WTC11 (cell line): ENCODE measurements around the gene TRIM65. TPM values are rescaled to one million over a fixed set of nuclear protein-coding genes. Genes with fewer than 3 reads are reported as not detected.

ENCODE experiments used
- ATAC-seq: fragments of 200-7000 bp; cut with Tn5 transposase; 2 replicates; pipeline ENCODE4 v1.10.0; 2021; ENCODE audit warnings: mild to moderate bottlenecking, moderate library complexity
- CTCF ChIA-PET: fragments of 300-600 bp; sonication (Branson Sonifier 250); formaldehyde crosslinking; loops from one replicate; lab custom pipeline; 2021; ENCODE audit warnings: antibody characterized with exemption; lab: Charles Lee
- POLR2A ChIA-PET: fragments of 350-600 bp; sonication (Branson Sonifier 250); formaldehyde crosslinking; loops from one replicate; lab custom pipeline; 2021; ENCODE audit warnings: antibody characterized with exemption; lab: Charles Lee
- DNase-seq: peaks from one replicate; pipeline ENCODE4 v3.0.0; 2021; ENCODE audit warnings: low spot score
- H3K27ac Mint-ChIP-seq: 2 replicates; pipeline ENCODE4 v1.8.0; 2021; ENCODE audit warnings: mixed read lengths
- H3K27me3 Mint-ChIP-seq: 2 replicates; pipeline ENCODE4 v1.8.0; 2021; ENCODE audit warnings: low read depth, mild to moderate bottlenecking, moderate library complexity, mixed read lengths
- H3K36me3 Mint-ChIP-seq: 2 replicates; pipeline ENCODE4 v1.8.0; 2021; ENCODE audit warnings: mixed read lengths
- H3K4me1 Mint-ChIP-seq: 2 replicates; pipeline ENCODE4 v1.8.0; 2022; ENCODE audit warnings: mixed read lengths
- H3K4me3 Mint-ChIP-seq: 2 replicates; pipeline ENCODE4 v1.8.0; 2021; ENCODE audit warnings: mild to moderate bottlenecking, moderate library complexity, mixed read lengths
- H3K9me3 Mint-ChIP-seq: 2 replicates; pipeline ENCODE4 v1.8.0; 2021; ENCODE audit warnings: mixed read lengths
- AFF4 ChIP-seq: sonication (generic); formaldehyde crosslinking; IDR thresholded peaks from 2 replicates; pipeline ENCODE4 v1.8.1; 2023; ENCODE audit warnings: mild to moderate bottlenecking, missing genetic modification reagents, borderline replicate concordance
- FOXJ3 ChIP-seq: sonication (generic); formaldehyde crosslinking; IDR thresholded peaks from 2 replicates; pipeline ENCODE4 v1.9.0; 2021; ENCODE audit warnings: missing genetic modification reagents, mild to moderate bottlenecking, borderline replicate concordance
- GABPB1 ChIP-seq: sonication (generic); formaldehyde crosslinking; IDR thresholded peaks from 2 replicates; pipeline ENCODE4 v1.8.1; 2023; ENCODE audit warnings: mild to moderate bottlenecking, missing genetic modification reagents
- HMGA2 ChIP-seq: fragments of 250-450 bp; sonication (Bioruptor Pico); IDR thresholded peaks from 2 replicates; pipeline ENCODE4 v1.4.0; 2021; ENCODE audit warnings: mild to moderate bottlenecking, moderate library complexity
- HMGXB4 ChIP-seq: sonication (generic); formaldehyde crosslinking; IDR thresholded peaks from 2 replicates; pipeline ENCODE4 v1.8.1; 2023; ENCODE audit warnings: mild to moderate bottlenecking, moderate library complexity, missing genetic modification reagents
- JUN ChIP-seq: sonication (generic); formaldehyde crosslinking; IDR thresholded peaks from 2 replicates; pipeline ENCODE4 v1.8.0; 2023; ENCODE audit warnings: mild to moderate bottlenecking, missing genetic modification reagents
- NR2C2 ChIP-seq: sonication (generic); formaldehyde crosslinking; IDR thresholded peaks from 2 replicates; pipeline ENCODE4 v1.8.0; 2022; ENCODE audit warnings: mild to moderate bottlenecking, missing genetic modification reagents
- NR3C1 ChIP-seq: sonication (generic); formaldehyde crosslinking; conservative IDR thresholded peaks from 2 replicates; pipeline ENCODE4 v1.8.1; 2023; ENCODE audit warnings: low read depth, mild to moderate bottlenecking, missing genetic modification reagents
- ZNF281 ChIP-seq: sonication (generic); formaldehyde crosslinking; IDR thresholded peaks from 2 replicates; pipeline ENCODE4 v1.8.0; 2023; ENCODE audit warnings: mild to moderate bottlenecking, missing genetic modification reagents
- ZNF671 ChIP-seq: fragments of 250-450 bp; sonication (Bioruptor Pico); IDR thresholded peaks from 2 replicates; pipeline ENCODE4 v1.8.0; 2021; ENCODE audit warnings: mild to moderate bottlenecking
- total RNA-seq: library from RNA; stranded (reverse); gene quantifications from 3 replicates; pipeline ENCODE4 v1.2.3, GENCODE V29; 2021
- TF ChIP-seq, protein P1 (sequence below): fragments of 200-600 bp; IDR thresholded peaks from 2 replicates; pipeline ENCODE4 v1.8.0; 2022; ENCODE audit warnings: antibody characterized with exemption
- TF ChIP-seq, protein P2 (sequence below): sonication (generic); formaldehyde crosslinking; IDR thresholded peaks from 2 replicates; pipeline ENCODE4 v1.8.0; 2023; ENCODE audit warnings: missing genetic modification reagents, mild to moderate bottlenecking, borderline replicate concordance
- TF ChIP-seq, protein P3 (sequence below): fragments of 250-450 bp; sonication (Bioruptor Pico); IDR thresholded peaks from 2 replicates; pipeline ENCODE4 v1.8.0; 2021; ENCODE audit warnings: mild to moderate bottlenecking

TRIM65 gene
- total RNA-seq, 1 experiment from 2014 or later = 56.4 TPM

DNA sequence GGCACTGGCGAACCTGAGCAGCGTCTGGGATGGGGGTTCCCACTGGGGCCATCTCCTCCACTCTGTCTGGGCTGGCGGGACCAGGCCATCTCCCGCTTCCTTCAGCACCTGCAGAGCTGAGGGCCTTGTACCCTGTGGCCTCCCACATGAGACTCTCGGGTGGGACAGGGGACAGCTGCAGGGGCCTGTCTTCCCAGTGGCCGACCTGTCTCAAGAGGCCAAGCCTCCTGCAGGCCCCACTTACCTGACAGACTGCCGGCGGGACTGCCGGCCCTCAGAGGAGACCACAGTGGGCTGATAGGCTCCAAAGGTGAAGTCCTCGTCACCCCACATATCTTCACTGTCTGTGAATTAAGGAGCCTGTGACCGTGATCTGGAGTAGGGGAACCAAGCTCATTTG is 28.4 kb upstream of the TRIM65 start:
- Mint-ChIP-seq H3K4me3 (no peak overlapping the region), H3K27ac (no peak overlapping the region), H3K36me3 (no peaks in the 10 kb centered on the region; the same call in 1 of the 2 replicates), H3K4me1 (no peaks in the 10 kb centered on the region), H3K9me3 (no peaks in the 10 kb centered on the region), H3K27me3 (no peaks in the 10 kb centered on the region)
- no peak for ATAC-seq
- ChIA-PET CTCF (interaction anchor here (0.9 to 4.3 kb wide), 5 partner anchors 9 to 98 kb away, joined by 3 to 42 read pairs (median 4); partner anchors contain the start of genes CDK3 and MRPL38), POLR2A (no interaction called here)
- no peak for DNase-seq
- TF ChIP-seq, protein P1, sequence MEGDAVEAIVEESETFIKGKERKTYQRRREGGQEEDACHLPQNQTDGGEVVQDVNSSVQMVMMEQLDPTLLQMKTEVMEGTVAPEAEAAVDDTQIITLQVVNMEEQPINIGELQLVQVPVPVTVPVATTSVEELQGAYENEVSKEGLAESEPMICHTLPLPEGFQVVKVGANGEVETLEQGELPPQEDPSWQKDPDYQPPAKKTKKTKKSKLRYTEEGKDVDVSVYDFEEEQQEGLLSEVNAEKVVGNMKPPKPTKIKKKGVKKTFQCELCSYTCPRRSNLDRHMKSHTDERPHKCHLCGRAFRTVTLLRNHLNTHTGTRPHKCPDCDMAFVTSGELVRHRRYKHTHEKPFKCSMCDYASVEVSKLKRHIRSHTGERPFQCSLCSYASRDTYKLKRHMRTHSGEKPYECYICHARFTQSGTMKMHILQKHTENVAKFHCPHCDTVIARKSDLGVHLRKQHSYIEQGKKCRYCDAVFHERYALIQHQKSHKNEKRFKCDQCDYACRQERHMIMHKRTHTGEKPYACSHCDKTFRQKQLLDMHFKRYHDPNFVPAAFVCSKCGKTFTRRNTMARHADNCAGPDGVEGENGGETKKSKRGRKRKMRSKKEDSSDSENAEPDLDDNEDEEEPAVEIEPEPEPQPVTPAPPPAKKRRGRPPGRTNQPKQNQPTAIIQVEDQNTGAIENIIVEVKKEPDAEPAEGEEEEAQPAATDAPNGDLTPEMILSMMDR = no peak

- no peak overlapping the region for H3K27ac Mint-ChIP-seq
- H3K9me3 Mint-ChIP-seq = no peaks in the 10 kb centered on the region
- CTCF ChIA-PET = interaction anchor here (0.6 kb wide), 1 partner anchor 83 kb away, joined by 3 read pairs; no protein-coding TSS in a partner anchor
- H3K36me3 Mint-ChIP-seq = peaks cover 2% of the 10 kb centered on the region; the same call in 1 of the 2 replicates
- H3K27me3 Mint-ChIP-seq = no peaks in the 10 kb centered on the region
- H3K4me3 Mint-ChIP-seq = no peak overlapping the region
- POLR2A ChIA-PET = interaction anchor here (0.9 kb wide), 1 partner anchor 18 kb away, joined by 3 read pairs; the partner anchor contains the start of gene MRPL38
- ATAC-seq (no peak), DNase-seq (no peak)
- H3K4me1 Mint-ChIP-seq = no peaks in the 10 kb centered on the region
- TF ChIP-seq ZNF671 (CRISPR knock-in tag) (no peak), NR2C2 (CRISPR knock-in tag) (no peak), NR3C1 (CRISPR knock-in tag) (no peak), HMGXB4 (no peak), FOXJ3 (CRISPR knock-in tag) (no peak), GABPB1 (CRISPR knock-in tag) (no peak), AFF4 (CRISPR knock-in tag) (no peak), HMGA2 (CRISPR knock-in tag) (no peak), JUN (CRISPR knock-in tag) (no peak), ZNF281 (CRISPR knock-in tag) (no peak)
- TF ChIP-seq, protein P2, sequence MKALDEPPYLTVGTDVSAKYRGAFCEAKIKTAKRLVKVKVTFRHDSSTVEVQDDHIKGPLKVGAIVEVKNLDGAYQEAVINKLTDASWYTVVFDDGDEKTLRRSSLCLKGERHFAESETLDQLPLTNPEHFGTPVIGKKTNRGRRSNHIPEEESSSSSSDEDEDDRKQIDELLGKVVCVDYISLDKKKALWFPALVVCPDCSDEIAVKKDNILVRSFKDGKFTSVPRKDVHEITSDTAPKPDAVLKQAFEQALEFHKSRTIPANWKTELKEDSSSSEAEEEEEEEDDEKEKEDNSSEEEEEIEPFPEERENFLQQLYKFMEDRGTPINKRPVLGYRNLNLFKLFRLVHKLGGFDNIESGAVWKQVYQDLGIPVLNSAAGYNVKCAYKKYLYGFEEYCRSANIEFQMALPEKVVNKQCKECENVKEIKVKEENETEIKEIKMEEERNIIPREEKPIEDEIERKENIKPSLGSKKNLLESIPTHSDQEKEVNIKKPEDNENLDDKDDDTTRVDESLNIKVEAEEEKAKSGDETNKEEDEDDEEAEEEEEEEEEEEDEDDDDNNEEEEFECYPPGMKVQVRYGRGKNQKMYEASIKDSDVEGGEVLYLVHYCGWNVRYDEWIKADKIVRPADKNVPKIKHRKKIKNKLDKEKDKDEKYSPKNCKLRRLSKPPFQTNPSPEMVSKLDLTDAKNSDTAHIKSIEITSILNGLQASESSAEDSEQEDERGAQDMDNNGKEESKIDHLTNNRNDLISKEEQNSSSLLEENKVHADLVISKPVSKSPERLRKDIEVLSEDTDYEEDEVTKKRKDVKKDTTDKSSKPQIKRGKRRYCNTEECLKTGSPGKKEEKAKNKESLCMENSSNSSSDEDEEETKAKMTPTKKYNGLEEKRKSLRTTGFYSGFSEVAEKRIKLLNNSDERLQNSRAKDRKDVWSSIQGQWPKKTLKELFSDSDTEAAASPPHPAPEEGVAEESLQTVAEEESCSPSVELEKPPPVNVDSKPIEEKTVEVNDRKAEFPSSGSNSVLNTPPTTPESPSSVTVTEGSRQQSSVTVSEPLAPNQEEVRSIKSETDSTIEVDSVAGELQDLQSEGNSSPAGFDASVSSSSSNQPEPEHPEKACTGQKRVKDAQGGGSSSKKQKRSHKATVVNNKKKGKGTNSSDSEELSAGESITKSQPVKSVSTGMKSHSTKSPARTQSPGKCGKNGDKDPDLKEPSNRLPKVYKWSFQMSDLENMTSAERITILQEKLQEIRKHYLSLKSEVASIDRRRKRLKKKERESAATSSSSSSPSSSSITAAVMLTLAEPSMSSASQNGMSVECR (CRISPR knock-in tag) = no peak
- TF ChIP-seq, protein P1 = no peak
- TF ChIP-seq, protein P3, sequence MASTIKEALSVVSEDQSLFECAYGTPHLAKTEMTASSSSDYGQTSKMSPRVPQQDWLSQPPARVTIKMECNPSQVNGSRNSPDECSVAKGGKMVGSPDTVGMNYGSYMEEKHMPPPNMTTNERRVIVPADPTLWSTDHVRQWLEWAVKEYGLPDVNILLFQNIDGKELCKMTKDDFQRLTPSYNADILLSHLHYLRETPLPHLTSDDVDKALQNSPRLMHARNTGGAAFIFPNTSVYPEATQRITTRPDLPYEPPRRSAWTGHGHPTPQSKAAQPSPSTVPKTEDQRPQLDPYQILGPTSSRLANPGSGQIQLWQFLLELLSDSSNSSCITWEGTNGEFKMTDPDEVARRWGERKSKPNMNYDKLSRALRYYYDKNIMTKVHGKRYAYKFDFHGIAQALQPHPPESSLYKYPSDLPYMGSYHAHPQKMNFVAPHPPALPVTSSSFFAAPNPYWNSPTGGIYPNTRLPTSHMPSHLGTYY = no peak
Observed at GRCh38 chr17:75922963-75923874, 26.5 kb upstream of the TRIM65 start.
